ENCODE results near the gene TSTD1.
"Not testable (repeated sequence)": the region's sequence is repeated elsewhere in the genome, so short reads cannot be mapped to it uniquely, and the experiment has no call there.

TSTD1 gene

GRCh38 chr1:160999376-160999775, 39.4 kb downstream of the TSTD1 start:
- no peak overlapping the region for H3K4me3 ChIP-seq (ENCODE audit: low read length)
- no peaks in the 10 kb centered on the region for H3K4me1 ChIP-seq (ENCODE audit: insufficient read depth, low read length)
- no peaks in the 10 kb centered on the region for H3K9me3 ChIP-seq (ENCODE audit: insufficient read depth, low read depth, low read length)
- H3K9ac ChIP-seq (ENCODE audit: low read depth, low read length) = no peak overlapping the region
- H3K36me3 ChIP-seq (ENCODE audit: insufficient read depth, low read length) = peaks cover 67% of the 10 kb centered on the region
- WGBS = 98% methylated on average over 5 of the region's 5 CpGs
- H3K27me3 ChIP-seq (ENCODE audit: insufficient read depth, low read length) = no peaks in the 10 kb centered on the region
- H3K27ac ChIP-seq (ENCODE audit: low read depth, low read length) = no peak overlapping the region

- H3K36me3 ChIP-seq (ENCODE audit: insufficient read depth, low read length) = peaks cover 66% of the 10 kb centered on the region
- H3K9ac ChIP-seq (ENCODE audit: low read depth, low read length) = no peak overlapping the region
- H3K4me3 ChIP-seq (ENCODE audit: low read length) = no peak overlapping the region
- H3K27me3 ChIP-seq (ENCODE audit: insufficient read depth, low read length) = no peaks in the 10 kb centered on the region
- WGBS = 83% methylated on average over 1 of the region's 1 CpG
- no peaks in the 10 kb centered on the region for H3K4me1 ChIP-seq (ENCODE audit: insufficient read depth, low read length)
- no peaks in the 10 kb centered on the region for H3K9me3 ChIP-seq (ENCODE audit: insufficient read depth, low read depth, low read length)
- H3K27ac ChIP-seq (ENCODE audit: low read depth, low read length) = no peak overlapping the region
Measured at GRCh38 chr1:160997323-160998038, 41.3 kb downstream of the TSTD1 start.

GRCh38 chr1:160996178-160996577, 42.6 kb downstream of the TSTD1 start:
- Histone ChIP-seq H3K4me1 (ENCODE audit: insufficient read depth, low read length) (no peaks in the 10 kb centered on the region), H3K36me3 (ENCODE audit: insufficient read depth, low read length) (peaks cover 57% of the 10 kb centered on the region), H3K27me3 (ENCODE audit: insufficient read depth, low read length) (no peaks in the 10 kb centered on the region), H3K9me3 (ENCODE audit: insufficient read depth, low read depth, low read length) (no peaks in the 10 kb centered on the region), H3K4me3 (ENCODE audit: low read length) (no peak overlapping the region), H3K9ac (ENCODE audit: low read depth, low read length) (no peak overlapping the region), H3K27ac (ENCODE audit: low read depth, low read length) (no peak overlapping the region)
- 91% methylated on average over 3 of the region's 3 CpGs for WGBS

- peaks cover 4% of the 10 kb centered on the region; the same call in 1 of the 2 replicates for H3K4me1 ChIP-seq (ENCODE audit: insufficient read depth, low read length)
- WGBS = 95% methylated on average over 14 of the region's 14 CpGs
Measured at GRCh38 chr1:160993544-160994193, 45.1 kb downstream of the TSTD1 start.

GRCh38 chr1:160992036-160992435, 46.7 kb downstream of the TSTD1 start:
- H3K27ac ChIP-seq (ENCODE audit: low read depth, low read length); H3K9ac ChIP-seq (ENCODE audit: low read depth, low read length); H3K4me3 ChIP-seq (ENCODE audit: low read length); H3K27me3 ChIP-seq (ENCODE audit: insufficient read depth, low read length); H3K9me3 ChIP-seq (ENCODE audit: insufficient read depth, low read depth, low read length): not testable (repeated sequence)
- H3K4me1 ChIP-seq (ENCODE audit: insufficient read depth, low read length) = peaks cover 17% of the 10 kb centered on the region; the same call in 1 of the 2 replicates
- peaks cover 17% of the 10 kb centered on the region for H3K36me3 ChIP-seq (ENCODE audit: insufficient read depth, low read length)
- WGBS = 98% methylated on average over 4 of the region's 4 CpGs

More at GRCh38 chr1:160993544-160994193, 45.1 kb downstream of the TSTD1 start:
- Histone ChIP-seq H3K9ac (ENCODE audit: low read depth, low read length) (no peak overlapping the region), H3K27ac (ENCODE audit: low read depth, low read length) (no peak overlapping the region), H3K9me3 (ENCODE audit: insufficient read depth, low read depth, low read length) (no peaks in the 10 kb centered on the region), H3K27me3 (ENCODE audit: insufficient read depth, low read length) (no peaks in the 10 kb centered on the region), H3K4me3 (ENCODE audit: low read length) (no peak overlapping the region), H3K36me3 (ENCODE audit: insufficient read depth, low read length) (peaks cover 31% of the 10 kb centered on the region)
